ENCODE data around the gene SERPINA10. TPM values are rescaled to one million over a fixed set of nuclear protein-coding genes. Genes with fewer than 3 reads are reported as not detected.

Gene SERPINA10
- total and polyA plus RNA-seq, 2 donors from 2014 or later, result not detected

DNA sequence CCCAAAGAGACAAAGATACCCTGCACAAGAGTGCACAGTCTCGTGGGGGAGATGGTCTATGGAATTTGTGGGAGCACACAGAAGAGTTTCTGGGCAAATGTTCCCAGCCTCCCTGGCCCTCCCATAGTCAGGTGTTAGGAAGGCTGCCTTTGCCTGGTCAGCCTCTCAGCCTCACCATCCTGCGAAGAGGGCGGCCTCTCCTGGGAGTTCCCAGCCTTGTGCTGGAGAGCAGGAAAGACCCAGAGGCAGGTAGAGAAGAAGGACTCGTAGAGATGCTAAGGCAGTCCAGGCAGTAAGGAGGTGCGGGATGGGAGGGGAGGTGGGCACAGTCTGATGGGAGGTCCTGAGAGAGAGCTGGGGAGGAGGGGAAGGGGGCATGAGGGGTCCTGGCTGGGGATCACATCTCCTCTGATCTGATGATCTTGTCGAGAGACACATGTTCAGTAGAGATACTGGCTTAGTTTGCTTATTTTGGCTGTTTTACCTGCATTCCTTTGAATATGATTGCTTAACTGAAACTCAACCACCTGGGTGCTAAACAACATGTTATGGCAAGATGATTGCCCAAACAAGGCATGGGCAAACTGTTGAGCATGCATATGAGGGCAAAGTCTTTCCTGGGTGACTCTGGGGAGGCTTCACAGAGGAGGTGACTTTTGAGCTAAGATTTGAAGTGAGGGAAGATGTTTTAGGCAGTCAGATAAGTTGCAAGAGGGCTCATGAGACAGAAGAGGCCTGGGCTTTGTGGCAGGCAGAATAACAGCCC lies 19.6 kb upstream of the SERPINA10 start:
- H3K27ac ChIP-seq (ENCODE audit: low read depth in 2 of 2, low read length in 2 of 2), result no peak overlapping the region
- intact Hi-C loops (cut with DNase I), result no loop called here
- DNase-seq (no peak), FAIRE-seq (no peak)
- H3K9me3 ChIP-seq (ENCODE audit: control insufficient read depth in 2 of 3, insufficient read depth in 1 of 3, low read length in 3 of 3), result peaks cover 0 to 6% (median 0%) of the 10 kb centered on the region in 3 donors
- H3K4me1 ChIP-seq (ENCODE audit: control insufficient read depth in 2 of 3, insufficient read depth in 2 of 3, low read depth in 1 of 3, low read length in 3 of 3), result no peaks in the 10 kb centered on the region
- H3K36me3 ChIP-seq (ENCODE audit: control insufficient read depth in 2 of 3, insufficient read depth in 3 of 3, low read length in 3 of 3), result peaks cover 0 to 6% (median 0%) of the 10 kb centered on the region in 3 donors
- TF ChIP-seq, protein P1, sequence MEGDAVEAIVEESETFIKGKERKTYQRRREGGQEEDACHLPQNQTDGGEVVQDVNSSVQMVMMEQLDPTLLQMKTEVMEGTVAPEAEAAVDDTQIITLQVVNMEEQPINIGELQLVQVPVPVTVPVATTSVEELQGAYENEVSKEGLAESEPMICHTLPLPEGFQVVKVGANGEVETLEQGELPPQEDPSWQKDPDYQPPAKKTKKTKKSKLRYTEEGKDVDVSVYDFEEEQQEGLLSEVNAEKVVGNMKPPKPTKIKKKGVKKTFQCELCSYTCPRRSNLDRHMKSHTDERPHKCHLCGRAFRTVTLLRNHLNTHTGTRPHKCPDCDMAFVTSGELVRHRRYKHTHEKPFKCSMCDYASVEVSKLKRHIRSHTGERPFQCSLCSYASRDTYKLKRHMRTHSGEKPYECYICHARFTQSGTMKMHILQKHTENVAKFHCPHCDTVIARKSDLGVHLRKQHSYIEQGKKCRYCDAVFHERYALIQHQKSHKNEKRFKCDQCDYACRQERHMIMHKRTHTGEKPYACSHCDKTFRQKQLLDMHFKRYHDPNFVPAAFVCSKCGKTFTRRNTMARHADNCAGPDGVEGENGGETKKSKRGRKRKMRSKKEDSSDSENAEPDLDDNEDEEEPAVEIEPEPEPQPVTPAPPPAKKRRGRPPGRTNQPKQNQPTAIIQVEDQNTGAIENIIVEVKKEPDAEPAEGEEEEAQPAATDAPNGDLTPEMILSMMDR (IDR thresholded peaks at IDR 0.05; ENCODE audit: borderline replicate concordance, extremely low read depth, insufficient read depth), result no peak
- no peaks in the 10 kb centered on the region for H3K27me3 ChIP-seq (ENCODE audit: control insufficient read depth, insufficient read depth, low read length)
- no peak overlapping the region for H3K4me3 ChIP-seq (ENCODE audit: low read length in 3 of 3)
- no peak overlapping the region for H3K9ac ChIP-seq (ENCODE audit: low read length in 3 of 3)

- Histone ChIP-seq H3K27me3 (ENCODE audit: control insufficient read depth, insufficient read depth, low read length) (no peaks in the 10 kb centered on the region), H3K27ac (ENCODE audit: low read depth in 2 of 2, low read length in 2 of 2) (no peak overlapping the region), H3K4me1 (ENCODE audit: control insufficient read depth in 2 of 3, insufficient read depth in 2 of 3, low read depth in 1 of 3, low read length in 3 of 3) (no peaks in the 10 kb centered on the region), H3K9ac (ENCODE audit: low read length in 3 of 3) (no peak overlapping the region), H3K9me3 (ENCODE audit: control insufficient read depth in 2 of 3, insufficient read depth in 1 of 3, low read length in 3 of 3) (peaks cover 0 to 13% (median 0%) of the 10 kb centered on the region in 3 donors), H3K36me3 (ENCODE audit: control insufficient read depth in 2 of 3, insufficient read depth in 3 of 3, low read length in 3 of 3) (peaks cover 0 to 6% (median 0%) of the 10 kb centered on the region in 3 donors), H3K4me3 (ENCODE audit: low read length in 3 of 3) (no peak overlapping the region)
- TF ChIP-seq, protein P1 (IDR thresholded peaks at IDR 0.05; ENCODE audit: borderline replicate concordance, extremely low read depth, insufficient read depth), result no peak
- DNase-seq, result no peak
- intact Hi-C loops (cut with DNase I), result no loop called here
- FAIRE-seq, result no peak
Measured at GRCh38 chr14:94310248-94310647, 17.2 kb upstream of the SERPINA10 start.

DNA sequence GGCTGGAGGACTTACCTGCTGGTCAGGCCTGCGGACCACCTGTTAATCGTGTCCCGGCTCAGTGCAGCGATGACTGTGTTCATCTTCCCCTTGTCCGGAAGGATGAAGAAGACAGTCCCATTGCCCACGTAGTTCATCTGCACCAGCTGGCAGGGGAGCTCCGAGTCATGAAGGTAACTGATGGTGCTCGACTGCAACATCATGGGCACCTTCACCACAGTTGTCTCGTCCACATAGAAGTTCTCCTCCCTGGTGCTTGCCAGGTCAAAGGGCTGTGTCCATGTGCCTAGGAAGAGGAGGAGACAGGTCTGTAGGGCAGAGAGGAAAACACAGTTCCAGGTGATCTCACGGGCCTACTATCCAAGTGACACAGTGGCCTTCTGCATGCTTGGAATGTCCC lies 16.7 kb upstream of the SERPINA10 start:
- Histone ChIP-seq H3K4me3 (ENCODE audit: low read length in 3 of 3) (no peak overlapping the region), H3K9me3 (ENCODE audit: control insufficient read depth in 2 of 3, insufficient read depth in 1 of 3, low read length in 3 of 3) (peaks cover 0 to 13% (median 0%) of the 10 kb centered on the region in 3 donors), H3K27me3 (ENCODE audit: control insufficient read depth, insufficient read depth, low read length) (no peaks in the 10 kb centered on the region), H3K4me1 (ENCODE audit: control insufficient read depth in 2 of 3, insufficient read depth in 2 of 3, low read depth in 1 of 3, low read length in 3 of 3) (no peaks in the 10 kb centered on the region), H3K9ac (ENCODE audit: low read length in 3 of 3) (no peak overlapping the region), H3K27ac (ENCODE audit: low read depth in 2 of 2, low read length in 2 of 2) (no peak overlapping the region), H3K36me3 (ENCODE audit: control insufficient read depth in 2 of 3, insufficient read depth in 3 of 3, low read length in 3 of 3) (peaks cover 0 to 6% (median 0%) of the 10 kb centered on the region in 3 donors)
- DNase-seq (no peak), FAIRE-seq (no peak)
- intact Hi-C loops (cut with DNase I), result no loop called here
- TF ChIP-seq, protein P1 (IDR thresholded peaks at IDR 0.05; ENCODE audit: borderline replicate concordance, extremely low read depth, insufficient read depth), result no peak

All from kidney (tissue), 14 donors.